ENCODE data around the gene VAPA. TPM values are rescaled to one million over a fixed set of nuclear protein-coding genes. Genes with fewer than 3 reads are reported as not detected.

VAPA gene
- total and polyA plus RNA-seq, 2 donors (not counting 1 experiment from before 2014, with no cell fraction given): 47.7 to 109 TPM

DNA sequence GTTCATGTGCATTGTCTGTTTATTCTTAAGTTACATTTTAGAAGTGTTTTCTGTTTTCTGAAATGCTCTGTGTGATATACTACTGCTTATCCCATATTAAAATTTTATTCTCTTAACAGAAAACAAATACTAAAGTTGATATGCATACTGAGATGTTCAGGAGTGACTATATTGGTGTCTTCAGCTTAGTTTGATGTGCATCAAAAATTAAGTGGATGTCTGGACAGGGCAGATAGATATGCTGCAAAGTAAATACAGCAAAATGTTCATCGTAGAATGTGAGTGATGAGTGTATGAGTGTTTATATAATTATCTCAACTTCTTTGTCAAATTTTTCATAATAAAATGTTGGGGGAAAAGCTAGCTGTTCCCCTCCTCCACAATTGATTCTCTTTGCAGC is 13.2 kb downstream of the VAPA start:
- Histone ChIP-seq H4K20me1 (ENCODE audit: control insufficient read depth, insufficient read depth, low read length, poor library complexity, severe bottlenecking) (peaks cover 91% of the 10 kb centered on the region), H3K4me2 (replicated peaks; ENCODE audit: low read depth, low read length, poor library complexity, severe bottlenecking) (peak overlapping the region; percentile 38), H3K4me3 (ENCODE audit: control extremely low read depth in 1 of 5, extremely low read depth in 1 of 5, insufficient read depth in 1 of 5, low read depth in 2 of 5, low read length in 4 of 5) (no peak overlapping the region), H3K9me3 (ENCODE audit: control extremely low read depth in 1 of 3, control insufficient read depth in 2 of 3, insufficient read depth in 1 of 3, low read length in 2 of 3) (no peaks in the 10 kb centered on the region), H3K27ac (ENCODE audit: low read length in 2 of 2) (peak overlapping the region in 1 of 2 donors; percentile 27), H3K27me3 (replicated peaks in 1 of 4; ENCODE audit: control extremely low read depth in 1 of 4, control insufficient read depth in 3 of 4, insufficient read depth in 4 of 4, low read length in 3 of 4) (no peaks in the 10 kb centered on the region), H3K36me3 (replicated peaks in 1 of 2; ENCODE audit: control extremely low read depth in 1 of 2, control insufficient read depth in 1 of 2, extremely low read depth in 1 of 2, insufficient read depth in 2 of 2, low read length in 1 of 2) (no peaks in the 10 kb centered on the region), H2AFZ (ENCODE audit: insufficient read depth, low read depth, low read length, poor library complexity, severe bottlenecking) (no peak overlapping the region), H3K9ac (ENCODE audit: low read length) (peak overlapping the region; percentile 15), H3K4me1 (ENCODE audit: control insufficient read depth in 2 of 2, insufficient read depth in 2 of 2, low read length in 2 of 2) (peaks cover 33 to 60% of the 10 kb centered on the region in 2 donors), H3K79me2 (ENCODE audit: control insufficient read depth, insufficient read depth, low read length) (peaks cover 98% of the 10 kb centered on the region)
- DNase-seq (no peak), ATAC-seq (ENCODE audit: low read depth) (no peak)
- intact Hi-C loops (cut with micrococcal nuclease): no loop called here
- no peaks in the 10 kb centered on the region for H3K9me3 Mint-ChIP-seq (ENCODE audit: insufficient read depth)
- TF ChIP-seq EZH2 (IDR thresholded peaks at IDR 0.05; ENCODE audit: borderline replicate concordance, insufficient read depth, low read depth, low read length, poor library complexity, severe bottlenecking): no peak
- TF ChIP-seq CTCF (IDR thresholded peaks at IDR 0.05): no peak
- H3K4me1 Mint-ChIP-seq: peaks cover 70% of the 10 kb centered on the region
- H3K27ac Mint-ChIP-seq: no peak overlapping the region
- H3K4me3 Mint-ChIP-seq: no peak overlapping the region
- POLR2A ChIA-PET: interaction anchor here (2.1 kb wide), 1 partner anchor 13 kb away, joined by 5 read pairs; the partner anchor contains the start of gene VAPA
- no CpG with 5 or more reads among the region's 1 CpG for WGBS (ENCODE audit: insufficient coverage)
- no peaks in the 10 kb centered on the region for H3K27me3 Mint-ChIP-seq
- CTCF ChIA-PET: interaction anchor here (1.0 kb wide), 1 partner anchor 15 kb away, joined by 3 read pairs; no protein-coding TSS in a partner anchor

- peak overlapping the region; percentile 15 for H3K9ac ChIP-seq (ENCODE audit: low read length)
- no peaks in the 10 kb centered on the region for H3K27me3 ChIP-seq (replicated peaks in 1 of 4; ENCODE audit: control extremely low read depth in 1 of 4, control insufficient read depth in 3 of 4, insufficient read depth in 4 of 4, low read length in 3 of 4)
- peak overlapping the region; percentile 38 for H3K4me2 ChIP-seq (replicated peaks; ENCODE audit: low read depth, low read length, poor library complexity, severe bottlenecking)
- peaks cover 65% of the 10 kb centered on the region for H3K4me1 Mint-ChIP-seq
- POLR2A ChIA-PET: interaction anchor here (2.1 kb wide), 1 partner anchor 13 kb away, joined by 5 read pairs; the partner anchor contains the start of gene VAPA
- no peak for DNase-seq
- H4K20me1 ChIP-seq (ENCODE audit: control insufficient read depth, insufficient read depth, low read length, poor library complexity, severe bottlenecking): peaks cover 91% of the 10 kb centered on the region
- H3K27ac Mint-ChIP-seq: no peak overlapping the region
- H3K4me3 Mint-ChIP-seq: peak overlapping the region; percentile 24
- peaks cover 31 to 57% of the 10 kb centered on the region in 2 donors for H3K4me1 ChIP-seq (ENCODE audit: control insufficient read depth in 2 of 2, insufficient read depth in 2 of 2, low read length in 2 of 2)
- H2AFZ ChIP-seq (ENCODE audit: insufficient read depth, low read depth, low read length, poor library complexity, severe bottlenecking): no peak overlapping the region
- CTCF ChIA-PET: interaction anchor here (1.0 kb wide), 1 partner anchor 16 kb away, joined by 3 read pairs; no protein-coding TSS in a partner anchor
- H3K27me3 Mint-ChIP-seq: no peaks in the 10 kb centered on the region
- H3K9me3 ChIP-seq (ENCODE audit: control extremely low read depth in 1 of 3, control insufficient read depth in 2 of 3, insufficient read depth in 1 of 3, low read length in 2 of 3): no peaks in the 10 kb centered on the region
- 0% methylated on average over 1 of the region's 2 CpGs for WGBS (ENCODE audit: insufficient coverage)
- TF ChIP-seq CTCF (IDR thresholded peaks at IDR 0.05): no peak
- TF ChIP-seq EZH2 (IDR thresholded peaks at IDR 0.05; ENCODE audit: borderline replicate concordance, insufficient read depth, low read depth, low read length, poor library complexity, severe bottlenecking): no peak
- H3K9me3 Mint-ChIP-seq (ENCODE audit: insufficient read depth): no peaks in the 10 kb centered on the region
- peak overlapping the region in 1 of 2 donors; percentile 27 for H3K27ac ChIP-seq (ENCODE audit: low read length in 2 of 2)
- H3K79me2 ChIP-seq (ENCODE audit: control insufficient read depth, insufficient read depth, low read length): peaks cover 98% of the 10 kb centered on the region
- no peak for ATAC-seq (ENCODE audit: low read depth)
- H3K4me3 ChIP-seq (ENCODE audit: control extremely low read depth in 1 of 5, extremely low read depth in 1 of 5, insufficient read depth in 1 of 5, low read depth in 2 of 5, low read length in 4 of 5): no peak overlapping the region
- H3K36me3 ChIP-seq (replicated peaks in 1 of 2; ENCODE audit: control extremely low read depth in 1 of 2, control insufficient read depth in 1 of 2, extremely low read depth in 1 of 2, insufficient read depth in 2 of 2, low read length in 1 of 2): peaks cover 0 to 1% of the 10 kb centered on the region in 2 experiments
- intact Hi-C loops (cut with micrococcal nuclease): no loop called here
These were observed 13.7 kb downstream of the VAPA start for GRCh38 chr18:9927392-9928063.

Measured in B cell (primary cell).